HCT116 (cell line): ENCODE results near the gene DNAH10. TPM values are rescaled to one million over a fixed set of nuclear protein-coding genes. Genes with fewer than 3 reads are reported as not detected.

Experiments used
- ATAC-seq: fragments of 200-7000 bp; cut with Tn5 transposase; 2 replicates; pipeline ENCODE4 v1.9.1; 2020; ENCODE audit warnings: mild to moderate bottlenecking, moderate library complexity
- BruUV-seq: library from RNA; stranded (reverse); fragments of 400-500 nt; replicated peaks from 2 replicates; lab custom pipeline; 2021; lab: Mats Ljungman, UMichigan
- CTCF ChIA-PET: fragments of 300-600 bp; sonication (Branson Sonifier 250); formaldehyde crosslinking; loops from one replicate; lab custom pipeline; 2021; ENCODE audit warnings: antibody characterized with exemption; lab: Charles Lee
- POLR2A ChIA-PET: fragments of 300-600, 350-600 bp; sonication (Branson Sonifier 250); formaldehyde crosslinking; loops from one replicate; lab custom pipeline; 2021; ENCODE audit warnings: antibody characterized with exemption; lab: Charles Lee
- RAD21 ChIA-PET, 2 experiments: fragments of 300-600 bp; sonication (Branson Sonifier 250); formaldehyde crosslinking; loops; one replicate each; lab custom pipeline; 2023; ENCODE audit warnings: low total read pairs in 2 of 2; ENCODE audit not compliant: uncharacterized antibody in 2 of 2, unreplicated experiment in 2 of 2, low non-redundant PET in 1 of 2; lab: Charles Lee
- DNase-seq: peaks from one replicate; pipeline ENCODE4 v3.0.0-alpha.2; 2010; ENCODE audit warnings: low read depth, low spot score
- H2AFZ ChIP-seq: fragments of 200-600 bp; shearing (Covaris generic), sonication (generic); 2 replicates; pipeline ENCODE4 v1.6.1; 2017; ENCODE audit warnings: low read depth, mixed run types, mixed read lengths, antibody characterized with exemption, low read length; ENCODE audit not compliant: poor library complexity, severe bottlenecking
- H3K27ac ChIP-seq: 2 replicates; pipeline ENCODE4 v1.5.1; 2012; ENCODE audit warnings: low read depth, low read length
- H3K27me3 ChIP-seq: fragments of 200-600 bp; sonication (generic); 2 replicates; pipeline ENCODE4 v1.6.1; 2016; ENCODE audit warnings: mixed run types, low read length, mixed read lengths; ENCODE audit not compliant: insufficient read depth
- H3K36me3 ChIP-seq, 2 experiments: fragments of 200-500 bp in 1 of 2; fragments of 200-600 bp in 1 of 2; sonication (Bioruptor generic) in 1 of 2; sonication (generic) in 1 of 2; 2 replicates each; pipeline versions ENCODE4 v1.5.1 to v1.6.1; 2014 to 2016; ENCODE audit warnings: low read length in 2 of 2, inconsistent platforms in 1 of 2, mixed read lengths in 1 of 2, mixed run types in 1 of 2; ENCODE audit not compliant: insufficient read depth in 2 of 2, control insufficient read depth in 1 of 2
- H3K4me1 ChIP-seq, 2 experiments: fragments of 200-600 bp in 1 of 2; sonication (generic) in 1 of 2; 2 replicates each; pipeline versions ENCODE4 v1.5.1 to v1.6.1; 2012 to 2017; ENCODE audit warnings: low read length in 2 of 2, inconsistent platforms in 1 of 2, mild to moderate bottlenecking in 1 of 2, mixed read lengths in 1 of 2, mixed run types in 1 of 2, moderate library complexity in 1 of 2; ENCODE audit not compliant: insufficient read depth in 2 of 2, control insufficient read depth in 1 of 2
- H3K4me2 ChIP-seq: fragments of 200-600 bp; sonication (generic); 2 replicates; pipeline ENCODE4 v1.6.1; 2017; ENCODE audit warnings: mixed run types, low read length, mixed read lengths
- H3K4me3 ChIP-seq, 2 experiments: fragments of 200-600 bp in 1 of 2; sonication (generic) in 1 of 2; replicated peaks in 1 of 2; 2 replicates each; pipeline ENCODE4 v1.5.1; 2011 to 2016; ENCODE audit warnings: low read length in 2 of 2, control low read depth in 1 of 2, low read depth in 1 of 2, mild to moderate bottlenecking in 1 of 2, mixed read lengths in 1 of 2, mixed run types in 1 of 2
- H3K79me2 ChIP-seq: fragments of 200-600 bp; sonication (generic); 2 replicates; pipeline ENCODE4 v1.6.1; 2017; ENCODE audit warnings: mild to moderate bottlenecking, mixed run types, low read length, moderate library complexity, mixed read lengths; ENCODE audit not compliant: insufficient read depth
- H3K9ac ChIP-seq: fragments of 200-600 bp; sonication (generic); 2 replicates; pipeline ENCODE4 v1.6.1; 2016; ENCODE audit warnings: low read length, mixed read lengths
- H3K9me2 ChIP-seq: fragments of 200-600 bp; sonication (generic), shearing (Covaris generic); 2 replicates; pipeline ENCODE4 v1.6.1; 2017; ENCODE audit warnings: mixed run types, mild to moderate bottlenecking, moderate library complexity; ENCODE audit not compliant: insufficient read depth
- H3K9me3 ChIP-seq, 2 experiments: fragments of 200-500 bp in 1 of 2; fragments of 200-600 bp in 1 of 2; sonication (Bioruptor generic) in 1 of 2; sonication (generic) in 1 of 2; 2 replicates each; pipeline ENCODE4 v1.6.1; 2014 to 2017; ENCODE audit warnings: low read length in 2 of 2, mixed read lengths in 2 of 2, inconsistent platforms in 1 of 2, low read depth in 1 of 2, mild to moderate bottlenecking in 1 of 2, mixed run types in 1 of 2, moderate library complexity in 1 of 2; ENCODE audit not compliant: control insufficient read depth in 1 of 2, insufficient read depth in 1 of 2
- H4K20me1 ChIP-seq: fragments of 200-600 bp; sonication (generic), shearing (Covaris generic); 2 replicates; pipeline ENCODE4 v1.6.1; 2017; ENCODE audit warnings: mixed run types, mild to moderate bottlenecking, moderate library complexity; ENCODE audit not compliant: insufficient read depth
- CBX3 ChIP-seq: IDR thresholded peaks from 2 replicates; pipeline ENCODE4 v1.6.1; 2012; ENCODE audit warnings: low read depth
- CEBPB ChIP-seq: IDR thresholded peaks from 2 replicates; pipeline ENCODE4 v1.6.1; 2012; ENCODE audit warnings: low read depth
- EZH2 ChIP-seq: fragments of 200-600 bp; sonication (generic); IDR thresholded peaks from 2 replicates; pipeline ENCODE4 v1.6.1; 2017; ENCODE audit warnings: antibody characterized with exemption, mixed run types
- EZH2phosphoT487 ChIP-seq: fragments of 200-600 bp; IDR thresholded peaks from 2 replicates; pipeline ENCODE4 v1.6.1; 2018; ENCODE audit warnings: antibody characterized with exemption, borderline replicate concordance
- FOSL1 ChIP-seq: IDR thresholded peaks from 2 replicates; pipeline ENCODE4 v1.6.1; 2012; ENCODE audit warnings: low read depth
- POLR2A ChIP-seq: IDR thresholded peaks from 2 replicates; pipeline ENCODE4 v1.7.0; 2011; ENCODE audit warnings: borderline replicate concordance; ENCODE audit not compliant: insufficient read depth, insufficient read length; ENCODE audit errors: extremely low read depth
- POLR2AphosphoS5 ChIP-seq: IDR thresholded peaks from 2 replicates; pipeline ENCODE4 v1.6.1; 2011; ENCODE audit warnings: mild to moderate bottlenecking, low read depth, low read length, moderate library complexity
- SIN3A ChIP-seq: IDR thresholded peaks from 2 replicates; pipeline ENCODE4 v1.6.1; 2012; ENCODE audit warnings: low read depth
- intact Hi-C: fragments of 100-400 bp; cut with micrococcal nuclease; formaldehyde crosslinking; loops from 2 replicates; pipeline ENCODE4 v1.10.0; 2022
- total RNA-seq: library from RNA; stranded (reverse); gene quantifications from one replicate; pipeline ENCODE4 v1.2.1, GENCODE V29; 2021; ENCODE audit not compliant: unreplicated experiment
- TF ChIP-seq, protein P1 (sequence below), 3 experiments: fragments of 200-600 bp in 1 of 3; sonication (generic) in 1 of 3; IDR thresholded peaks in 2 of 3; conservative IDR thresholded peaks in 1 of 3; 2 replicates each; pipeline ENCODE4 v1.5.1; 2012 to 2017; ENCODE audit warnings: low read depth in 2 of 3, low read length in 2 of 3, antibody characterized with exemption in 1 of 3, borderline replicate concordance in 1 of 3, control low read depth in 1 of 3, mild to moderate bottlenecking in 1 of 3, mixed read lengths in 1 of 3, mixed run types in 1 of 3, moderate library complexity in 1 of 3; ENCODE audit not compliant: insufficient read depth in 1 of 3
- TF ChIP-seq, protein P2 (sequence below): IDR thresholded peaks from 2 replicates; pipeline ENCODE4 v1.6.1; 2012
- TF ChIP-seq, protein P3 (sequence below): IDR thresholded peaks from 2 replicates; pipeline ENCODE4 v1.6.1; 2012
- TF ChIP-seq, protein P4 (sequence below): IDR thresholded peaks from 2 replicates; pipeline ENCODE4 v1.6.1; 2012; ENCODE audit warnings: low read depth
- TF ChIP-seq, protein P5 (sequence below): IDR thresholded peaks from 2 replicates; pipeline ENCODE4 v1.6.1; 2011; ENCODE audit warnings: mild to moderate bottlenecking, low read length, moderate library complexity; ENCODE audit not compliant: insufficient replicate concordance; ENCODE audit errors: extremely low read depth

Gene DNAH10
- total RNA-seq, 1 experiment from 2014 or later: 1.3 TPM

DNA sequence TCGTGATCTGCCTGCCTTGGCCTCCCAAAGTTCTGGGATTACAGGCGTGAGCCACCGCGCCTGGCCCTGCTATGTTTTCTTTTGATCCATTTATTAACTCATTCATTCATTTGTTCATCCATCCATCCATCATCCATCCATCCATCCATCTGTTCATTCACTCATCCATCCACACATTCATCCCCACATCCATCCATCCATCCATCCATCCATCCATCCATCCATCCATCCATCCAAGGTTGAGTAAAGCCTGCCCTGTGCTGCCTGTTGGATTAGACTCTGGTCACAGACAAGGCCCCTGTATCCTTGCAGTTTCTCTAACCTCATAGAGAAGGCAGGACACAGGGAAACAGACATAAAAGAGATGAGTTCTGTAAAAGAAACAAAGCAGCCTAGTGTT is 44.9 kb downstream of the DNAH10 start:
- no peak for ATAC-seq
- CTCF ChIA-PET: no interaction called here
- RAD21 ChIA-PET: no interaction called here
- no peaks in the 10 kb centered on the region for H3K27me3 ChIP-seq
- no peaks in the 10 kb centered on the region for H3K36me3 ChIP-seq
- H3K9ac ChIP-seq: no peak overlapping the region
- no peak overlapping the region for H3K4me2 ChIP-seq
- POLR2A ChIA-PET: no interaction called here
- intact Hi-C loops: no loop called here
- no peak for TF ChIP-seq EZH2phosphoT487
- H2AFZ ChIP-seq: no peak overlapping the region
- no TSS peak for BruUV-seq
- no peak overlapping the region for H3K27ac ChIP-seq
- no peaks in the 10 kb centered on the region; a peak in 1 of 4 replicates for H3K4me1 ChIP-seq
- no peaks in the 10 kb centered on the region for H3K9me3 ChIP-seq
- H3K4me3 ChIP-seq: no peak overlapping the region
- no peaks in the 10 kb centered on the region for H4K20me1 ChIP-seq
- no peaks in the 10 kb centered on the region for H3K9me2 ChIP-seq
- no peak for DNase-seq
- no peaks in the 10 kb centered on the region for H3K79me2 ChIP-seq

DNA sequence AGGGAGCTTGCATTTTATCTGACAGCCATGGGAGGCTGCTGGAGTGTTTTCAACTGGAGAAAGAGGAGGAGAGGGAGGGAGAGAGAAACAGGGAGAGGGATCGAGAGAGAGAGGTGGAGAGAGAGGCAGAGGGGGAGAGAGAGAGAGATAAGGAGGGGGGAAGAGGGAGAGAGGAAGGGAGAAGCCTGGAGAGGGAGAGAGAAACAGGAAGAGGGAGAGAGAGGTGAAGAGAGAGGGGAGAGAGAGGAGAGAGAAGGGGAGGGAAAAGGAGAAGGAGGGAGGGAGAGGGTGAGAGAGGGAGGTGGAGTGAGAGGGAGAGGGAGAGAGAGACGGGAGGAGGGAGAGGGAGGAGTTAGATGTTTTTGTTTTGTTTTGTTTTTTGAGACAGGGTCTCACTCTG is 45.6 kb downstream of the DNAH10 start:
- no TSS peak for BruUV-seq
- Histone ChIP-seq H4K20me1 (no peaks in the 10 kb centered on the region), H3K4me2 (no peak overlapping the region), H2AFZ (no peak overlapping the region), H3K27me3 (no peaks in the 10 kb centered on the region), H3K4me3 (no peak overlapping the region), H3K4me1 (no peaks in the 10 kb centered on the region; a peak in 1 of 4 replicates), H3K9me3 (no peaks in the 10 kb centered on the region), H3K9ac (no peak overlapping the region), H3K36me3 (no peaks in the 10 kb centered on the region), H3K79me2 (no peaks in the 10 kb centered on the region), H3K9me2 (no peaks in the 10 kb centered on the region), H3K27ac (no peak overlapping the region)
- ChIA-PET RAD21 (no interaction called here), CTCF (no interaction called here), POLR2A (no interaction called here)
- intact Hi-C loops: no loop called here
- DNase-seq (no peak), ATAC-seq (peak; percentile 46)
- TF ChIP-seq FOSL1: no peak
- TF ChIP-seq CBX3: no peak
- TF ChIP-seq, protein P1, sequence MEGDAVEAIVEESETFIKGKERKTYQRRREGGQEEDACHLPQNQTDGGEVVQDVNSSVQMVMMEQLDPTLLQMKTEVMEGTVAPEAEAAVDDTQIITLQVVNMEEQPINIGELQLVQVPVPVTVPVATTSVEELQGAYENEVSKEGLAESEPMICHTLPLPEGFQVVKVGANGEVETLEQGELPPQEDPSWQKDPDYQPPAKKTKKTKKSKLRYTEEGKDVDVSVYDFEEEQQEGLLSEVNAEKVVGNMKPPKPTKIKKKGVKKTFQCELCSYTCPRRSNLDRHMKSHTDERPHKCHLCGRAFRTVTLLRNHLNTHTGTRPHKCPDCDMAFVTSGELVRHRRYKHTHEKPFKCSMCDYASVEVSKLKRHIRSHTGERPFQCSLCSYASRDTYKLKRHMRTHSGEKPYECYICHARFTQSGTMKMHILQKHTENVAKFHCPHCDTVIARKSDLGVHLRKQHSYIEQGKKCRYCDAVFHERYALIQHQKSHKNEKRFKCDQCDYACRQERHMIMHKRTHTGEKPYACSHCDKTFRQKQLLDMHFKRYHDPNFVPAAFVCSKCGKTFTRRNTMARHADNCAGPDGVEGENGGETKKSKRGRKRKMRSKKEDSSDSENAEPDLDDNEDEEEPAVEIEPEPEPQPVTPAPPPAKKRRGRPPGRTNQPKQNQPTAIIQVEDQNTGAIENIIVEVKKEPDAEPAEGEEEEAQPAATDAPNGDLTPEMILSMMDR (IDR thresholded peaks at IDR 0.05 in 2 of 3, conservative IDR thresholded peaks at IDR 0.05 in 1 of 3; ENCODE audit: borderline replicate concordance in 1 of 3, insufficient read depth in 1 of 3, low read depth in 2 of 3, low read length in 2 of 3): no peak
- TF ChIP-seq POLR2AphosphoS5: no peak
- TF ChIP-seq POLR2A: no peak
- no peak for TF ChIP-seq CEBPB
- TF ChIP-seq, protein P2, sequence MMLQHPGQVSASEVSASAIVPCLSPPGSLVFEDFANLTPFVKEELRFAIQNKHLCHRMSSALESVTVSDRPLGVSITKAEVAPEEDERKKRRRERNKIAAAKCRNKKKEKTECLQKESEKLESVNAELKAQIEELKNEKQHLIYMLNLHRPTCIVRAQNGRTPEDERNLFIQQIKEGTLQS: no peak
- TF ChIP-seq, protein P3, sequence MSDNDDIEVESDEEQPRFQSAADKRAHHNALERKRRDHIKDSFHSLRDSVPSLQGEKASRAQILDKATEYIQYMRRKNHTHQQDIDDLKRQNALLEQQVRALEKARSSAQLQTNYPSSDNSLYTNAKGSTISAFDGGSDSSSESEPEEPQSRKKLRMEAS: no peak
- TF ChIP-seq, protein P4, sequence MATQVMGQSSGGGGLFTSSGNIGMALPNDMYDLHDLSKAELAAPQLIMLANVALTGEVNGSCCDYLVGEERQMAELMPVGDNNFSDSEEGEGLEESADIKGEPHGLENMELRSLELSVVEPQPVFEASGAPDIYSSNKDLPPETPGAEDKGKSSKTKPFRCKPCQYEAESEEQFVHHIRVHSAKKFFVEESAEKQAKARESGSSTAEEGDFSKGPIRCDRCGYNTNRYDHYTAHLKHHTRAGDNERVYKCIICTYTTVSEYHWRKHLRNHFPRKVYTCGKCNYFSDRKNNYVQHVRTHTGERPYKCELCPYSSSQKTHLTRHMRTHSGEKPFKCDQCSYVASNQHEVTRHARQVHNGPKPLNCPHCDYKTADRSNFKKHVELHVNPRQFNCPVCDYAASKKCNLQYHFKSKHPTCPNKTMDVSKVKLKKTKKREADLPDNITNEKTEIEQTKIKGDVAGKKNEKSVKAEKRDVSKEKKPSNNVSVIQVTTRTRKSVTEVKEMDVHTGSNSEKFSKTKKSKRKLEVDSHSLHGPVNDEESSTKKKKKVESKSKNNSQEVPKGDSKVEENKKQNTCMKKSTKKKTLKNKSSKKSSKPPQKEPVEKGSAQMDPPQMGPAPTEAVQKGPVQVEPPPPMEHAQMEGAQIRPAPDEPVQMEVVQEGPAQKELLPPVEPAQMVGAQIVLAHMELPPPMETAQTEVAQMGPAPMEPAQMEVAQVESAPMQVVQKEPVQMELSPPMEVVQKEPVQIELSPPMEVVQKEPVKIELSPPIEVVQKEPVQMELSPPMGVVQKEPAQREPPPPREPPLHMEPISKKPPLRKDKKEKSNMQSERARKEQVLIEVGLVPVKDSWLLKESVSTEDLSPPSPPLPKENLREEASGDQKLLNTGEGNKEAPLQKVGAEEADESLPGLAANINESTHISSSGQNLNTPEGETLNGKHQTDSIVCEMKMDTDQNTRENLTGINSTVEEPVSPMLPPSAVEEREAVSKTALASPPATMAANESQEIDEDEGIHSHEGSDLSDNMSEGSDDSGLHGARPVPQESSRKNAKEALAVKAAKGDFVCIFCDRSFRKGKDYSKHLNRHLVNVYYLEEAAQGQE: no peak
- no peak for TF ChIP-seq EZH2phosphoT487
- TF ChIP-seq, protein P5, sequence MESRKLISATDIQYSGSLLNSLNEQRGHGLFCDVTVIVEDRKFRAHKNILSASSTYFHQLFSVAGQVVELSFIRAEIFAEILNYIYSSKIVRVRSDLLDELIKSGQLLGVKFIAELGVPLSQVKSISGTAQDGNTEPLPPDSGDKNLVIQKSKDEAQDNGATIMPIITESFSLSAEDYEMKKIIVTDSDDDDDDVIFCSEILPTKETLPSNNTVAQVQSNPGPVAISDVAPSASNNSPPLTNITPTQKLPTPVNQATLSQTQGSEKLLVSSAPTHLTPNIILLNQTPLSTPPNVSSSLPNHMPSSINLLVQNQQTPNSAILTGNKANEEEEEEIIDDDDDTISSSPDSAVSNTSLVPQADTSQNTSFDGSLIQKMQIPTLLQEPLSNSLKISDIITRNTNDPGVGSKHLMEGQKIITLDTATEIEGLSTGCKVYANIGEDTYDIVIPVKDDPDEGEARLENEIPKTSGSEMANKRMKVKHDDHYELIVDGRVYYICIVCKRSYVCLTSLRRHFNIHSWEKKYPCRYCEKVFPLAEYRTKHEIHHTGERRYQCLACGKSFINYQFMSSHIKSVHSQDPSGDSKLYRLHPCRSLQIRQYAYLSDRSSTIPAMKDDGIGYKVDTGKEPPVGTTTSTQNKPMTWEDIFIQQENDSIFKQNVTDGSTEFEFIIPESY: no peak
- TF ChIP-seq EZH2: no peak
- no peak for TF ChIP-seq SIN3A
